ENCODE data around the gene ETV6. TPM values are rescaled to one million over a fixed set of nuclear protein-coding genes. Genes with fewer than 3 reads are reported as not detected.

Gene ETV6
- total RNA-seq, 1 experiment from 2014 or later = 14.1 TPM

DNA sequence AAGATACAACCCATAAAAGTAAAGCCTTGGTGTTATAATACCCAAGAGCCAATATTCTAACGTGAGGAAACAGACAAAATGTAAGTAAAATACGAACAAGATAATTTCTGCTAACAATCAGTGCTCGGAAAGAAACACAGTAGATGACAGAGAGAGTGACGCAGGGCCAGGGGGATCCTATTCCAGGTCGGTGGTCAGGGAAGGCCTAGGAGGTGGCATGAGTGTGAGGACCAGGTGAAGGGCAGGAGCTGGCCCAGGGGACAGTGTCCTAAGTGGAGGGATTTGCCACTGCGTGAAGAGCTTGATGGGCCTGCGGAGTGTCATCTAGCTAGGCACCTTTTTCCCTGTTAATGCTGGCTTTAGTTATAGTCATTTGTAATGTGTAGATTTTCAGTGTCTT, 35.3 kb downstream of the ETV6 start:
- RAD21 ChIA-PET (ENCODE audit: low non-redundant PET in 1 of 2, low total read pairs in 2 of 2, uncharacterized antibody in 2 of 2, unreplicated experiment in 2 of 2) = no interaction called here
- H3K9me3 ChIP-seq (ENCODE audit: control insufficient read depth in 1 of 2, insufficient read depth in 1 of 2, low read depth in 1 of 2, low read length in 2 of 2) = no peaks in the 10 kb centered on the region
- CTCF ChIA-PET = no interaction called here
- no peaks in the 10 kb centered on the region for H3K36me3 ChIP-seq (ENCODE audit: control insufficient read depth in 1 of 2, insufficient read depth in 2 of 2, low read length in 2 of 2)
- ATAC-seq (no peak), DNase-seq (ENCODE audit: low read depth, low spot score) (no peak)
- no peak overlapping the region for H3K4me2 ChIP-seq (ENCODE audit: low read length)
- BruUV-seq (replicated peaks) = no TSS peak
- H3K9ac ChIP-seq (ENCODE audit: low read length) = no peak overlapping the region
- POLR2A ChIA-PET = no interaction called here
- no peak overlapping the region for H2AFZ ChIP-seq (ENCODE audit: low read depth, low read length, poor library complexity, severe bottlenecking)
- no peaks in the 10 kb centered on the region for H3K79me2 ChIP-seq (ENCODE audit: insufficient read depth, low read length)
- no peaks in the 10 kb centered on the region for H3K9me2 ChIP-seq (ENCODE audit: insufficient read depth)
- no peak overlapping the region for H3K4me3 ChIP-seq (replicated peaks in 1 of 2; ENCODE audit: low read depth in 1 of 2, low read length in 2 of 2)
- TF ChIP-seq ZNF274 (IDR thresholded peaks at IDR 0.05; ENCODE audit: low read depth, low read length) = no peak
- TF ChIP-seq JUND (IDR thresholded peaks at IDR 0.05) = no peak
- intact Hi-C loops (cut with micrococcal nuclease) = no loop called here
- no peaks in the 10 kb centered on the region for H3K4me1 ChIP-seq (ENCODE audit: control insufficient read depth in 1 of 2, insufficient read depth in 2 of 2, low read length in 2 of 2)
- H4K20me1 ChIP-seq (ENCODE audit: insufficient read depth) = no peaks in the 10 kb centered on the region
- no peaks in the 10 kb centered on the region for H3K27me3 ChIP-seq (ENCODE audit: insufficient read depth, low read length)
- H3K27ac ChIP-seq (ENCODE audit: low read depth, low read length) = no peak overlapping the region

DNA sequence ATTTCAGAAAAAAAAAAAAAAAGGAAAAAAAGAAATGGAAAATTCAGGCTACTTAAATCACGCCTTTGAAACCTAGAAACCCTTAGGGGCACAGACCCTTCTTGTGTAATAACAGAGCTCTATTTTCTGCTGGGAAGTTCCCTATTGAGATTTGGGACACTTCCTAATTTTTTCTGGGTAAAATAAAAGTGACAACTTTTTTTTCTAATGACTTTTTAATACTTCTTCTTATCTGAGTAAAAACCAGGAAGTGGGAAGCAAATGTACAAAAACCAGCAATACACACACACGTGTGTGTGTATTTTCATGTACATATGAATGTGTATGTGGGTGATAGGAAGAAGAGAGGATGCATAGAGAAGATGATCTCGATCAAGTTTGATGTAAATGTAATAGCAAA, 35.8 kb downstream of the ETV6 start:
- POLR2A ChIA-PET = no interaction called here
- Histone ChIP-seq H4K20me1 (ENCODE audit: insufficient read depth) (no peaks in the 10 kb centered on the region), H3K27me3 (ENCODE audit: insufficient read depth, low read length) (no peaks in the 10 kb centered on the region), H3K4me3 (replicated peaks in 1 of 2; ENCODE audit: low read depth in 1 of 2, low read length in 2 of 2) (no peak overlapping the region), H2AFZ (ENCODE audit: low read depth, low read length, poor library complexity, severe bottlenecking) (no peak overlapping the region), H3K79me2 (ENCODE audit: insufficient read depth, low read length) (no peaks in the 10 kb centered on the region), H3K9ac (ENCODE audit: low read length) (no peak overlapping the region), H3K27ac (ENCODE audit: low read depth, low read length) (no peak overlapping the region), H3K4me1 (ENCODE audit: control insufficient read depth in 1 of 2, insufficient read depth in 2 of 2, low read length in 2 of 2) (no peaks in the 10 kb centered on the region), H3K9me2 (ENCODE audit: insufficient read depth) (no peaks in the 10 kb centered on the region), H3K36me3 (ENCODE audit: control insufficient read depth in 1 of 2, insufficient read depth in 2 of 2, low read length in 2 of 2) (no peaks in the 10 kb centered on the region), H3K4me2 (ENCODE audit: low read length) (no peak overlapping the region), H3K9me3 (ENCODE audit: control insufficient read depth in 1 of 2, insufficient read depth in 1 of 2, low read depth in 1 of 2, low read length in 2 of 2) (no peaks in the 10 kb centered on the region)
- CTCF ChIA-PET = no interaction called here
- RAD21 ChIA-PET (ENCODE audit: low non-redundant PET in 1 of 2, low total read pairs in 2 of 2, uncharacterized antibody in 2 of 2, unreplicated experiment in 2 of 2) = no interaction called here
- no peak for TF ChIP-seq YY1 (IDR thresholded peaks at IDR 0.05; ENCODE audit: extremely low read depth, insufficient replicate concordance, low read depth, low read length)
- no peak for TF ChIP-seq EZH2 (IDR thresholded peaks at IDR 0.05)
- no peak for TF ChIP-seq RAD21 (IDR thresholded peaks at IDR 0.05; ENCODE audit: low read depth)
- TF ChIP-seq JUND (IDR thresholded peaks at IDR 0.05) = no peak
- no peak for TF ChIP-seq ZNF274 (IDR thresholded peaks at IDR 0.05; ENCODE audit: low read depth, low read length)
- no peak for TF ChIP-seq CEBPB (IDR thresholded peaks at IDR 0.05; ENCODE audit: low read depth)
- TF ChIP-seq, protein P1, sequence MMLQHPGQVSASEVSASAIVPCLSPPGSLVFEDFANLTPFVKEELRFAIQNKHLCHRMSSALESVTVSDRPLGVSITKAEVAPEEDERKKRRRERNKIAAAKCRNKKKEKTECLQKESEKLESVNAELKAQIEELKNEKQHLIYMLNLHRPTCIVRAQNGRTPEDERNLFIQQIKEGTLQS (IDR thresholded peaks at IDR 0.05) = no peak
- TF ChIP-seq SRF (IDR thresholded peaks at IDR 0.05; ENCODE audit: low read depth) = no peak
- no peak for TF ChIP-seq SIN3A (IDR thresholded peaks at IDR 0.05; ENCODE audit: low read depth)
- no peak for TF ChIP-seq EZH2phosphoT487 (IDR thresholded peaks at IDR 0.05; ENCODE audit: borderline replicate concordance)
- TF ChIP-seq, protein P2, sequence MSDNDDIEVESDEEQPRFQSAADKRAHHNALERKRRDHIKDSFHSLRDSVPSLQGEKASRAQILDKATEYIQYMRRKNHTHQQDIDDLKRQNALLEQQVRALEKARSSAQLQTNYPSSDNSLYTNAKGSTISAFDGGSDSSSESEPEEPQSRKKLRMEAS (IDR thresholded peaks at IDR 0.05) = no peak
- TF ChIP-seq, protein P3, sequence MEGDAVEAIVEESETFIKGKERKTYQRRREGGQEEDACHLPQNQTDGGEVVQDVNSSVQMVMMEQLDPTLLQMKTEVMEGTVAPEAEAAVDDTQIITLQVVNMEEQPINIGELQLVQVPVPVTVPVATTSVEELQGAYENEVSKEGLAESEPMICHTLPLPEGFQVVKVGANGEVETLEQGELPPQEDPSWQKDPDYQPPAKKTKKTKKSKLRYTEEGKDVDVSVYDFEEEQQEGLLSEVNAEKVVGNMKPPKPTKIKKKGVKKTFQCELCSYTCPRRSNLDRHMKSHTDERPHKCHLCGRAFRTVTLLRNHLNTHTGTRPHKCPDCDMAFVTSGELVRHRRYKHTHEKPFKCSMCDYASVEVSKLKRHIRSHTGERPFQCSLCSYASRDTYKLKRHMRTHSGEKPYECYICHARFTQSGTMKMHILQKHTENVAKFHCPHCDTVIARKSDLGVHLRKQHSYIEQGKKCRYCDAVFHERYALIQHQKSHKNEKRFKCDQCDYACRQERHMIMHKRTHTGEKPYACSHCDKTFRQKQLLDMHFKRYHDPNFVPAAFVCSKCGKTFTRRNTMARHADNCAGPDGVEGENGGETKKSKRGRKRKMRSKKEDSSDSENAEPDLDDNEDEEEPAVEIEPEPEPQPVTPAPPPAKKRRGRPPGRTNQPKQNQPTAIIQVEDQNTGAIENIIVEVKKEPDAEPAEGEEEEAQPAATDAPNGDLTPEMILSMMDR (IDR thresholded peaks at IDR 0.05 in 2 of 3, conservative IDR thresholded peaks at IDR 0.05 in 1 of 3; ENCODE audit: borderline replicate concordance in 1 of 3, insufficient read depth in 1 of 3, low read depth in 2 of 3, low read length in 2 of 3) = no peak
- no peak for TF ChIP-seq TCF7L2 (IDR thresholded peaks at IDR 0.05; ENCODE audit: borderline replicate concordance, extremely low read depth, insufficient read depth, insufficient read length)
- TF ChIP-seq EGR1 (IDR thresholded peaks at IDR 0.05; ENCODE audit: low read depth) = no peak
- TF ChIP-seq SP1 (IDR thresholded peaks at IDR 0.05; ENCODE audit: low read depth) = no peak
- TF ChIP-seq FOSL1 (IDR thresholded peaks at IDR 0.05; ENCODE audit: low read depth) = no peak
- DNase-seq (ENCODE audit: low read depth, low spot score) (no peak), ATAC-seq (no peak)
- BruUV-seq (replicated peaks) = no TSS peak
- intact Hi-C loops (cut with micrococcal nuclease) = no loop called here
